D721Med (cell line): ENCODE measurements around the gene GALNT2.

Experiments used
- DNase-seq: peaks from one replicate; pipeline ENCODE4 v3.0.0; 2011; ENCODE audit warnings: low spot score; ENCODE audit not compliant: insufficient read length
- FAIRE-seq: peaks from 2 replicates; lab custom pipeline; 2011; peaks lifted over from hg19 to GRCh38; lab: Jason Lieb, UNC
- CTCF ChIP-seq: IDR thresholded peaks from 2 replicates; pipeline ENCODE4 v1.5.1; 2012; ENCODE audit warnings: mild to moderate bottlenecking, control low read depth; ENCODE audit not compliant: insufficient read depth; ENCODE audit errors: missing control alignments

The GALNT2 gene

DNA sequence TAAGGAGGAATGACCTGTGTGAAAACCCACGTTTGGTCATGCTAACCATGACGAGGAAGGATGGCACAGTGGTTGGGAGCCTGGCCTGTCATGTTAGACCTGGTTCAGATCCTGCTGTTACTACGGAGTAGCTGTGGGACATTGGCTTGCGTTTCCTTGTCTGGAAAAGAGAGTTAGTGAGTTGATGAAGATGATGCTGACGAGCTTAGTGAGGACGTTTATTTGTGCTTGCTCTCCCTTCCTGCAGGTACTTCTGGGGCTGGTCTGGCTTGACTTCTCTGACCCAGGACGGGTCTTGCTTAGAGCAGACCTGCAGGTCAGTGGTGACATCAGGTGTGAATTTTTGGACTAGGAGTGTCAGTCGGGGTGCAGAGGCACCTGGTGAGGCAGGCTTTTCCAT is 14.7 kb downstream of the GALNT2 start:
- DNase-seq (no peak), FAIRE-seq (no peak)
- no peak for TF ChIP-seq CTCF

- FAIRE-seq, result no peak
- no peak for TF ChIP-seq CTCF
- no peak for DNase-seq
Measured at GRCh38 chr1:230082211-230082610, 15.2 kb downstream of the GALNT2 start.

DNA sequence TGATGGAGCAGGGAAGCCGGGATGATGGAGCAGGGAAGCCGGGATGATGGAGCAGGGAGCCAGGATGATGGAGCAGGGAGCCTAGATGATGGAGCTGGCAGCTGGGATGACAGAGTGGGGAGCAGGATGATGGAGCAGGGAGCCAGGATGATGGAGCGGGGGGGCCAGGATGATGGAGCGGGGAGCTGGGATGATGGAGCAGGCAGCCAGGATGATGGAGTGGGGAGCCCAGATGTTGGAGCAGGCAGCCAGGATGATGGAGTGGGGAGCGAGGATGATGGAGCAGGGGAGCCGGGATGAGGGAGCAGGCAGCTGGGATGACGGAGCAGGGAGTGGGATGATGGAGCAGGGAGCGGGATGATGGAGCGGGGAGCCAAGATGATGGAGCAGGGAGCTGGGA is 16.0 kb downstream of the GALNT2 start:
- TF ChIP-seq CTCF, result no peak
- FAIRE-seq (no peak), DNase-seq (no peak)

GRCh38 chr1:230083746-230084407 is 16.8 kb downstream of the GALNT2 start:
- FAIRE-seq, result no peak
- DNase-seq, result no peak
- TF ChIP-seq CTCF, result no peak

DNA sequence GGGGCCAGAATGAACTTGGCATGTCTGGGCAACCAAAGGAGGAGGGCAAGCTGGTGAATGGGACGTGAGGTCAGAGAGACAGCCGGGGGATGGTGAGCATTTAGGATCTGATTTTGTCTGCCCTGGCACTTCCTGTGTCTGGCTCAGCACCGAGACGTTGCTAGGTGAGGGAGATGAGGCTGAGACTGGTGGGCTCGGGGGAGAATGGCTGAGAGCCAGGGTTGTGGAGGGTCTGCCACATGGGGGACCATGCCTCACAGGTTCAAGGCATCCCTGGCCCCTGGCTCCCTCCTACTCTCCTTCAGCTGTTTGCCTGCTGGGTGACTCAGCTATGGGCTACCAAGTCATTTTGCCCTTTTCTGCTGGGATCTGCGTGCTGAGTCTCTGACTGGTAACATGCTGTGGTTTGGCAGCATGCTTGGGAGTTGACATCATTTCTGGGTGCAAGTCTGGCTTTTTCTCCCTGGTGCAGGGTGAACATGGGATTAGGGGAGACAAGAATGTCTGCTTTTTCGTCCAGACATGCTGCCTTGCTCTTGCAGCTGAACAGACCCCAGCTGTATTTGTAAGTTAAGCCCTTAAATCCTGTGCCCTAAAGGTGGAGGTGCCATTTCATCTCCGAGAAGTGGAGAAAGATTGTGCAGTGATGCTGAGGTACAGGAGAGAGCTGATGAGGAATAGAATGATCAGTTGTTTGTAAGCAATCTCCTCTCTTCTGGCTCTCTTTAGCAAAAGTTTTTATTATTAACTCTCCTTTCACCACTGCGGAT is 17.6 kb downstream of the GALNT2 start:
- TF ChIP-seq CTCF, result no peak
- FAIRE-seq (no peak), DNase-seq (no peak)

DNA sequence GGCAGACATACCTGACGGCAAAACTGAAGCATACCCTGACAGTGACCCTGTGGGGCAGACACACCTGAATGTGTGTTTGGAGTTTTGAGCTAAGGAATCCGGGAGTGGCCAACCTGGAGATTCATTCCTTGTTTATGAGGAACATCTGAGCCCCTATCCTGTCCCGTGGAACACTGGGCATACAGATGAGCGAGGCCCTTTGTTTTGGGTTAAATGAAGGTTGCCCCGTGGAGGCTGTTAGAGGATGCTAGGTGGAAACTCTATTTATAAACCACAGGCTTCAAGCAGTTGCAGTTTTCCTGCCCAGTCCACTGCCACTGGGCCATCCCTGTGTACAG is 18.1 kb downstream of the GALNT2 start:
- DNase-seq (no peak), FAIRE-seq (no peak)
- TF ChIP-seq CTCF, result no peak

- no peak for DNase-seq
- no peak for TF ChIP-seq CTCF
- FAIRE-seq, result no peak
Measured at GRCh38 chr1:230086151-230086550, 19.1 kb downstream of the GALNT2 start.
